IMR-90 (cell line): Measurements from ENCODE around the gene MAP6.

Source experiments
- TF ChIP-seq, protein P1 (sequence below): fragments of 150-350 bp; IDR thresholded peaks from 2 replicates; pipeline ENCODE4 v1.6.1; 2017; ENCODE audit warnings: mild to moderate bottlenecking, antibody characterized with exemption, low read length, low read depth
- TF ChIP-seq, protein P2 (sequence below): conservative IDR thresholded peaks from 2 replicates; pipeline ENCODE4 v1.5.1; 2012; ENCODE audit warnings: mild to moderate bottlenecking, low read depth, low read length, improper control_type of control experiment

DNA sequence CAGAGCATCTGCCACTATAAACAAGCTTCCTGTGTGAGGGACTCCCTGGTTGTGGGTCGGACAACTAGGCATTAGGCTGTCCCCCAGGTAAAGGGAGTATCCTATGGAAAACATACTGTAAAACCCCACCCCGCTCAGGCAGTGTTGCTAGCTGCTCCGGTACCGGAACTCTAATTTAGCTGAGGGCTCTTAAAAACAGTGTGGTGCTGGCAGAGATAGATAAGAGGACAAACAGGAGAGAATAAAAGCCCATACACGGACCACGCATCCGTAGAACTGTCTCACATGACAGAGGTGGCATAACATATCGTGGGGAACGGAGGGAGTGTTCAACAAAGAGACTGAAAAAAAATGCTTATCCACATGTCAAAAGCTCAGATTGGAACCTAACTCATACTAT is 45.4 kb upstream of the MAP6 start:
- TF ChIP-seq, protein P1, sequence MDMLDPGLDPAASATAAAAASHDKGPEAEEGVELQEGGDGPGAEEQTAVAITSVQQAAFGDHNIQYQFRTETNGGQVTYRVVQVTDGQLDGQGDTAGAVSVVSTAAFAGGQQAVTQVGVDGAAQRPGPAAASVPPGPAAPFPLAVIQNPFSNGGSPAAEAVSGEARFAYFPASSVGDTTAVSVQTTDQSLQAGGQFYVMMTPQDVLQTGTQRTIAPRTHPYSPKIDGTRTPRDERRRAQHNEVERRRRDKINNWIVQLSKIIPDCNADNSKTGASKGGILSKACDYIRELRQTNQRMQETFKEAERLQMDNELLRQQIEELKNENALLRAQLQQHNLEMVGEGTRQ: no peak
- TF ChIP-seq, protein P2, sequence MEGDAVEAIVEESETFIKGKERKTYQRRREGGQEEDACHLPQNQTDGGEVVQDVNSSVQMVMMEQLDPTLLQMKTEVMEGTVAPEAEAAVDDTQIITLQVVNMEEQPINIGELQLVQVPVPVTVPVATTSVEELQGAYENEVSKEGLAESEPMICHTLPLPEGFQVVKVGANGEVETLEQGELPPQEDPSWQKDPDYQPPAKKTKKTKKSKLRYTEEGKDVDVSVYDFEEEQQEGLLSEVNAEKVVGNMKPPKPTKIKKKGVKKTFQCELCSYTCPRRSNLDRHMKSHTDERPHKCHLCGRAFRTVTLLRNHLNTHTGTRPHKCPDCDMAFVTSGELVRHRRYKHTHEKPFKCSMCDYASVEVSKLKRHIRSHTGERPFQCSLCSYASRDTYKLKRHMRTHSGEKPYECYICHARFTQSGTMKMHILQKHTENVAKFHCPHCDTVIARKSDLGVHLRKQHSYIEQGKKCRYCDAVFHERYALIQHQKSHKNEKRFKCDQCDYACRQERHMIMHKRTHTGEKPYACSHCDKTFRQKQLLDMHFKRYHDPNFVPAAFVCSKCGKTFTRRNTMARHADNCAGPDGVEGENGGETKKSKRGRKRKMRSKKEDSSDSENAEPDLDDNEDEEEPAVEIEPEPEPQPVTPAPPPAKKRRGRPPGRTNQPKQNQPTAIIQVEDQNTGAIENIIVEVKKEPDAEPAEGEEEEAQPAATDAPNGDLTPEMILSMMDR: no peak
